GM21423 (cell line): Measurements from ENCODE around the gene PHC1.
A peak's percentile ranks its signal among the peaks of the same experiment; 100 is the strongest.
"Not testable (repeated sequence)": the region's sequence is repeated elsewhere in the genome, so short reads cannot be mapped to it uniquely, and the experiment has no call there.

Experiments
- ATAC-seq: cut with Tn5 transposase; IDR thresholded peaks from one replicate; pipeline ENCODE4 v1.9.1; 2021; ENCODE audit warnings: mild to moderate bottlenecking, moderate library complexity; ENCODE audit not compliant: unreplicated experiment

Gene PHC1

DNA sequence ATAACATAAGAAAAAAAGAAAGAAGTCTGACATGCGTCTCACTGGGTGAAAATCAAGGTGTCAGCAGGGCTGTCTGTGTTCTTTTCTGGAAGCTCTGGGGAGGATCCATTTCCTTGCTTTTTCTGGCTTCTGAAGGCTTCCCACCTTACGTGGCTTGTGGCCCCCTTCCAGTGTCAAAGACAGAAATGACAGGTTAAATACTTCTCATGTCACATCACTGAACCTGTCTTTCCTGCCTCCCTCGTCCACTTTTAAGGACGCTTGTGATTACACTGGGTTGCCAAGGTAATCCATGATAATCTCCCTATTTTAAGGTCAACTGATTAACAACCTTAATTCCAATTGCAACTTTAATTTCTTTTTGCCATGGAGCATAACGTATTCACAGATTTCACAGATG is 4.6 kb upstream of the PHC1 start:
- no peak for ATAC-seq

DNA sequence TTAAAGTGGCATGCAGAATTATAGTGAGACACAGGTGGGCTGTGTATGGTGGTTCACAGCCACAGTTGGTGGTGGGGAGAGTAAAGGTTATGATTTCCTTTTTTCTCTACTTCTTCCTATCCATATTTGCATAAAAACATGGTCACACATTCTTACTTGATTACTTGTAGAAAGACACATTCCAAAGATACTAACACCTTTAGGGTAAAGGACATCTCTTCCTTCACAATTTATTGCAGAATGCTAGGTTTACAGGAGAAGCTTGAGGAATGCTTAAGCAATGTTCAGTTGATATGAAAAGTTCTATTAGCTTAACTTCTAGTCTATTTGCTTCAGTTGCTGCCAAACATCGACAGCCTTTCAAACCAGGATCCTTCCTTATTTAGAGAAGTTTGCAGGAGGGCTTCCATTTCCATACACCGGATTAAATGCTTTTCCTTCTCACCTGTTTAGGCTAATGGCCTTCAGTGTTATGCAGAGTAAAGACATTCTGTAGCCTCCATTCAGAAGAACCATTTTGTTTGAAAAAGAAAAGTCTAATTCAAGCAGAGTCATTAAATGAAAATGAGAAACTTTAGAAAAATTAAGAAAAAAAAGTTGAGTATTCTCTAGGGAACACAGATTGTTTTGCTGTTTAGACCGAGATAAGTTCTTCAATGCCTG is 2.6 kb upstream of the PHC1 start:
- no peak for ATAC-seq

DNA sequence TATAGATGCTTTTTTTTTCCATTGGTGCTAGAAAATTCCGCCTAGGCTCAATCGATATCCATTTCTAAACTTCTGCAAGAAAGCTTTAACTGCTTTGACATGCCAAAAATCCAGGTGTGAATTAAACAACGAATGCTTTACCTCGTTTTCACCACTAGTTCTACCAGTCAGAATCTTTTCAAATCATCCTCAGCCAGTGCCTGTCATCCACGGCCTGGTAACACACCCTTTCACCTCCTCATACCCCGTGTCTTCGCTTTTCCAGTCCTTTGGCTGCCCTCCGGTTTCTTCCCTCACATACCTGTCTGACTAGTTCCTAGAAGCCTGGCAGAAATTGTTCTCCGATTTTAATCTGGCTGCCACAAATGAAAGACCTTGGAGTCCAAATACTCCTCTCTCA is 1.4 kb upstream of the PHC1 start:
- ATAC-seq, result no peak

DNA sequence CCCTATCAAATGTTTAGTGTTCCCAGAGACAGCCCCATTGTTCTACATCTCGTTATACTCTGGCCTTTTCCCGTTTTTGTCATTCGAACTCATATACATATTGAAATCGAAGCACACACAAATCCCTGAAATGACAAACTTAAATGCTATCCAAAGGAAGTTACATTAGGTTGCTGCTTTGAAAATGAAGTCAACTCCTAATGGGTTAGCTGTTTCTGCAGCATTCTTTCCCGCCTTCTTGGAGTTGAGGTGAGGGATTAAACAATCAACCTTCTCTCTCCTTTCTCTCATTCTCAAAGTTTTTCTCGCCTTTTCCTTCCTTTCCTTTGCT is 642 bp upstream of the PHC1 start:
- ATAC-seq, result no peak

DNA sequence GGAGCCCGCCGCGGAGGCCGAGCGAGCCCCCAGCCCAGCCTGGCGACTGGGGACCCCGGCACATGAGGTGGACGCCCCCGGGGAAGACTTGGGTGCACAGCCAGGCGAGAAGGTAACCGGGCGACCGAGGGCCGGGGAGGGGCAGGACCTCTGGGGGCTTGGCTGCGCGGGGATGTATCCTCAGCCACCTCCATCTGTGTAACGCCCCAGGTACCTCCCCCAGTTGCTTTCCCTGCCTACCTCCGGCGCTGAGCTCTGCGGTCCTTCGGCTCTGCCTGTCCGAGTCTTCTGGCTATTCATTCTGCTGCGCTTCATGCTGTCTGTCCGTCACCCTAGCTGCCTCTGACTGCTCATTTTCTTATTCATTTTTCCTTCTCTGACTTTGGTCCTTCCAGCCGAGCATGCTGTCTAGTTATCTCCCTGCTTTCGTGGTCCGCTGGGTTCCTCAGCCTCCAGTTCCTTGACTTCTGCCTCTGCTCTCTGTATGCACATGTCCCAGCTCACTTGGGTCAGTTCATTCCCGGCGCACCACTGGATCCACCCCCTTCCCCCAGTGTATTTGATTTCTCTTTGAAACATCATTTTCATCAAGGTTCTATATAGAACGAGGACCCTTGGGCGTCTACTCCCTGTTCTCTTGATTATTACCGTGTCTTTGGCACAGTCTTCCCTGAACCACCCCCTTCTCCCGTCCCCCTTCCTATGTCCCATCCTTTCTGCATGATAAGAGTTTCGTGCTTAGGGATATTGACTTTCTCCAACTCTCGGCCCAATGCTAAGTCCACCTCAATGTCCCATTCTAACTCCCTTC is 612 bp downstream of the PHC1 start:
- ATAC-seq, result peak; percentile 72

DNA sequence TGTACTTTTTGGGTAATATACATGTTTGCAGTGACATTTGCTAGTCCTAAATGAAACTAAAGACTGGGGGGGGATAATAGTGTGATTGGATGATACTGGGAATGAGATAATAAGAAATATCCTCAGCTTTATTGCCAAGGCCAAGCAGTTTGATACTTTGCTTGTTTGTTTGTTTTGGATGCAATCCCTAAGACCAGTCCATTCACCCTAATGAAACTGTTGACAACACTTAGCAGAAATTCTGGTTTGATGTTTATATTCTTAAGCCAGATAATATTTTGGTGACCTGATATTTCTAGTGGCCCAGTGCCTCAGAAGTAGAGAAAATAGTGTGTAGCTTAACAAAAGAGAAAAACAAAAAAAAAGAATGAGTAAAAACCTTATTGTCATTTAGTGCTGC is 1.8 kb downstream of the PHC1 start:
- no peak for ATAC-seq

DNA sequence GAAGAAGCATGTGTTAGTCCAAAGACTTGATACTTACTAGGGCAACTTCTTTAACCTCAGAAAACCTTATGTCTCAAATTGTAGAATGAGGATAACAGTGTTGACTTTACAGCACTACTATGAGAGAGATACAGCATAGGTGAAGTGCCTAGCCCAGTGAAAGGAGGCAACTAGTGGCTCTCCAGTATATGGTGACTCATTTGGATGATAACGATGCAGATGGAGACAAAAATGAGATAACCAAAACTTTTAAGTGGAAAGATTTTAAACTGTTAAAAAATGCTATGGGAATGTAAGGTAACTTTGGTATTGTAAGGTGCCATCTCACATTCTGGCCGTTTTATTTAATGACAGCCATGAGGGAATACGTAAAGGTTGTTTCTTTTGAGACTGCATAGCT is 2.7 kb downstream of the PHC1 start:
- ATAC-seq, result no peak

DNA sequence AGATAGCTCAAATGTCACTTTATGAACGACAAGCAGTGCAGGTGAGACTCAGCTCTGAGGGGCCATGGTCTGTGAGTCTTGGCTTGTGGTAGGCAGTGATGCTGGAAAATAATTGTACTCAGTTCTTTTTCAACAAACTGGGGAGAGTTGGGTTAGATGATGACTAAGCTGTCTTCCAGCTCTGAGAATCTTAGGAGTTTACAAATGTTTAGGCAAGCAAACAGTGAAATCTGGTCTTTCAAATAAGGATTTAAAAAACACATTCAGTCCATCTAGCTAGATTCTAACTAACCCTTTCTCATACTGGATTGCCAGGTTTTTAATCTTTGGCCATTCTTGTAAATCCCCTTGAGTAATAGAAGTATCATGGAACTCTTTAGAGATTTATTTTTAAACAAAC is 3.4 kb downstream of the PHC1 start:
- ATAC-seq, result no peak

DNA sequence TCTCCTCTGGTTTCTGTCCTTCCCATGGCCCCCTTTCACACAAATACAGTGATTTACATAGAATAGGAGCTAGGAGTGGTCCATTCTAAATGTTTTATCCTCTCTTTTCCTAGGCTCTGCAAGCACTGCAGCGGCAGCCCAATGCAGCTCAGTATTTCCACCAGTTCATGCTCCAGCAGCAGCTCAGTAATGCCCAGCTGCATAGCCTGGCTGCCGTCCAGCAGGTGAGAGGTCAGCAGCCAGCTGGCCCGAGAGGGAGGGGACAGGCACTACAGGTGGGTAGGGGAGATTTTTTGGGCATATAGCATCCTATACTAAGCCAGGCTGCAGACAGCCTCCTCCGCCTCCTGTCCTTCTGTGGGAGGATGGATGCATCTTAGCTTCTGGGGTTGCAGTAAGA is 5.3 kb downstream of the PHC1 start:
- not testable (repeated sequence) for ATAC-seq

DNA sequence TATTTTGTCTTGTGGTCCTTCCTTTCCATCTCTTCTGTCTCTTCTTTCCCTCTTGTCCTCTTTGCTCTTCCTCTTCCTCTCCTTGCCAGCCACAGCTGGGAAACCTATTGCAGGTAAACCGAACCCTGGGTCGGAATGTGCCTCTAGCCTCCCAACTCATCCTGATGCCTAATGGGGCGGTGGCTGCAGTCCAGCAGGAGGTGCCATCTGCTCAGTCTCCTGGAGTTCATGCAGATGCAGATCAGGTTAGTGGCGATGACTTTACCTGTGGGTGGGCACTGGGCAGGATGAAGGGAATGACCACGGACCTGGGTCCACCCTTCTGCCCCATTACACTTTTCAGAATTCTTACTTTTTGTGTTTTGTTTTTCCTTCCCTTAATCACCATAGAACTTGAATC is 8.2 kb downstream of the PHC1 start:
- ATAC-seq, result no peak

DNA sequence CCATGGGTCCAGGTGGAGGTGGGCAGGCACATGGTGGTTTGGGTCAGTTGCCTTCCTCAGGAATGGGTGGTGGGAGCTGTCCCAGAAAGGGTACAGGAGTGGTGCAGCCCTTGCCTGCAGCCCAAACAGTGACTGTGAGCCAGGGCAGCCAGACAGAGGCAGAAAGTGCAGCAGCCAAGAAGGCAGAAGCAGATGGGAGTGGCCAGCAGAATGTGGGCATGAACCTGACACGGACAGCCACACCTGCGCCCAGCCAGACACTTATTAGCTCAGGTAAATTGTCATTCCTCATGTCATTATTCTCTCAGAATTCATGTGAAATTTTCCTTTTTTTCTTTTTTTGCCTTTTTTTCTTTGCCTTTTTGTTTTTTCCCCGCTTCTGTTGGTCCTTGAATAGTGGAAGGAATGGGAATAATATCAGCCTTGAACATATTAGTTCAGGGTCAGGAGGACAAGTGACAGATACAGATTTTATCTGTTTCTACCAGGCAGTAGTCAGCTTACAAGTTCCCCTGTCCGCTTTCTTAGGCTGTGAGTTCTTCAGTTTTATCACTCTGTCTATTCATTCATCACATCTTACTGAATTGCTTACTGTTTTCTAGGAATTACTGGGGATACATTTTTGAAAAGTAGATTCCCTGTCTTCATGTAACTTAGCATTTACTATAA is 16.5 kb downstream of the PHC1 start:
- not testable (repeated sequence) for ATAC-seq

DNA sequence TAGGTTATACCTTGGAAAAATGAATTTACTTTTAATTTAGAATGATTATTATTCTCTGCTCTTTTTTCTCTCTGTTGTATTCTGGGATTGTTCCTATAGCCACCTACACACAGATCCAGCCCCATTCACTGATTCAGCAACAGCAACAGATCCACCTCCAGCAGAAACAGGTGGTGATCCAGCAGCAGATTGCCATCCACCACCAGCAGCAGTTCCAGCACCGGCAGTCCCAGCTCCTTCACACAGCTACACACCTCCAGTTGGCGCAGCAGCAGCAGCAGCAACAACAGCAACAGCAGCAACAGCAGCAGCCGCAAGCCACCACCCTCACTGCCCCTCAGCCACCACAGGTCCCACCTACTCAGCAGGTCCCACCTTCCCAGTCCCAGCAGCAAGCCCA is 18.2 kb downstream of the PHC1 start:
- ATAC-seq, result not testable (repeated sequence)

DNA sequence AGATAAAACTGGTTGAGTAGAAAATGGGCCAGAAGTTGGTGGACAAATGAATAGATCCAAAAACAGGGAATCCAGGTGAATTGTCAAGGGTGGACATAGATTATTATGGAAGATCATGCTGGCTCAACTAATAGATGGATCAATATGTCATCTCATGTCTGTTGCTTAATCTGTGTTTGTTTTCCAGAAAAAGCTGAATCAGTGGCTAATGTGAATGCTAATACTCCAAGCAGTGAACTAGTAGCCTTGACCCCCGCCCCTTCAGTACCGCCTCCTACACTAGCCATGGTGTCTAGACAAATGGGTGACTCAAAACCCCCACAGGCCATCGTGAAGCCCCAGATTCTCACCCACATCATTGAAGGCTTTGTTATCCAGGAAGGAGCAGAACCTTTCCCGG is 19.8 kb downstream of the PHC1 start:
- not testable (repeated sequence) for ATAC-seq

DNA sequence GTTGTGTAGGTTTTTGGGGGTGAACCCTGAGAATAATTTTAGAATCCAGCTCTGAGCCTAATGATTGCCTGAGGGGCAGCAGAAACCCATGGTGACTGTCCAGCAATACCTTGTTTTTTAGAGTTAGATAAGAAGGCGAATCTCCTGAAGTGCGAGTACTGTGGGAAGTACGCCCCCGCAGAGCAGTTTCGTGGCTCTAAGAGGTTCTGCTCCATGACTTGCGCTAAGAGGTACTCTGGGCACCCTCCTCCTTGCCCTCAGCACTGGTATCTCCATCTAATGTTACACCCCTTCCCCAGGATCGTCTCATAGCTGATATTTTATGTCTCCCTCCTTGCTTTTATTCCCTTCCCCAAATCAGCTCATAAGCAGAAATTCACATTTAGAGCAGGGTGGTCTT is 22.4 kb downstream of the PHC1 start:
- ATAC-seq, result no peak

DNA sequence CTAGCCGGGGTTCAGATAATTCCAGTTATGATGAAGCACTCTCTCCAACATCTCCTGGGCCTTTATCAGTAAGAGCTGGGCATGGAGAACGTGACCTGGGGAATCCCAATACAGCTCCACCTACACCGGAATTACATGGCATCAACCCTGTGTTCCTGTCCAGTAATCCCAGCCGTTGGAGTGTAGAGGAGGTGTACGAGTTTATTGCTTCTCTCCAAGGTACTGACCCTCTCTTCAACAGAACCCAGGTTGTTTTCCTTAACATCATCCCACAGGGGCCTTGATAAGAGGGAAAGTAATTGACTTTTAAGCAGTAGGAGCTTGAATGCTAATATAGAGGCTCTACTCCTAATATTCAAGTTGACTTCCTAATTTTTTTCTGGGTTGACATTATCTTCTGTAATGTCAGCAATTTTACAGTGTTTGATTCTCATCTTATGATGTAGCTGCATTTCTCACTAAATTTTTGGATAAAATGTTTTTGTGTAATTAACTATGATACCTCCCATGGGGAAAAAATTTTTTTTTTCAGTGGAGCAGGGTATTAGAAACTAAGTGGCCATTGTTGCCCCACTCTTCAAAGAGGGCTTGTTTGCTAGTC is 23.6 kb downstream of the PHC1 start:
- ATAC-seq, result not testable (repeated sequence)

DNA sequence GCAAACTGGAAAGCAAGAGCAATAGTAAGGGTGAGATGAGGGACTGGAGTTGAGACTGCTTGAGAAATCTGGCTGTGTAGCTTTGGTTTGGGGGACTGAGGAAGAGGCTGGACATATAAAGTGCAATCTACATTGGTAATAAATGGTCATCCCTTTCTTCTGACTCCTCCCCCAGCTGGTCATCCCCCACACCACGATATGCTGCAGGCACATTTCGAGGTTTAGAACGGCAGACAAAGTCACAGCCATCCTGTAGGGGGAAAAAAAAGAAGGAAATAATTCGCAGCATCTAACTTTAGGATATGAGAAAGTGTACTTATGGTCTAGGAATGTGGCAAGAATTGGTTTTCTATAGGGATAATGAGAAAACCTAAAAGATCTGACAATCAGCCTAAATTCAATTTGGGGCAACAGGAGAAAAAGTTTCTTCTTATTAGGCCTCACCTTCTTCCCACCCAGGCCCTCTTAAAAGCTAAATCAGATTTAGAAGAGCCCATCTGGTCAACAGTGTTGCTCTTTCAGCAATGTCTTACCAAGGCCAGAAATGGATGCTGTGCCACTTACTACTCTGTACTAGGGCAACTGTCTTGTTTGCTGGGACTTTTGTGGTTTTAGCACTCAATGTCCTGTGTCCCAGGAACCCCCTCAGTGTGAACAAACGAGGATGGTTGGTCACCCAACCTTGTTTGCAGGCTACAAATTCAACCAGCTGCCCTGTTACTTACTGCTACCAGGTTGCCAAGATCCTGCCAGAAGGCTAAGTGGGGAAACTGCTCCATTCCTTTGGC is 27.6 kb downstream of the PHC1 start:
- no peak for ATAC-seq

DNA sequence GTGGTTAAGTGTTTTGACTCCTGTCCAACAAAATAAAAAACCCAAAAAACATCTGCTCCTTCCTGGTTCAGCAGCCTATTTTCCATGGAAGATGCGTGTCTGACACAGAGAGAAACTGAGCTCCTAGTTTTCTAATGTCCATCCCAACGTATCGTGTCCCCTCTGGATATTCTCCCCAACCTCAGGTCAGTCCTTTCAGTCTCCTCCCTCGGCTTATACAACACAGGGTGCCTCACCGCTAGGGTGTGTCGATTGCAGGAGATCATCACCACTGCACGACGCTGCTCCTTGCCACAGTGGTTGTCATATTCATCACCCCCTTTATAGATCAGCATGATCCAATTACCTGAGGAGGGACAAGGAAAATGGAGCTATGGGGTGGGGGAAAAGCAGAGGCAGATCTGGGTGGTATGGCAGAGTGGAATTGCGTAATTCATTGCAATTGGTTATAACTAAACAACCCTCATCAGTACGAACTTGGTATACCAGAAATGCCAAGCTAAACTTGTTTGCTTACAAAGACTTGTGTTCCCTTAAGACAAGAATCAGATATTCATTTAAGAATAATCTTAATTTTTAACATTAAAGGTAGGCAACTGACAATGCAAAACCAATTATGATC is 29.4 kb downstream of the PHC1 start:
- ATAC-seq, result no peak

DNA sequence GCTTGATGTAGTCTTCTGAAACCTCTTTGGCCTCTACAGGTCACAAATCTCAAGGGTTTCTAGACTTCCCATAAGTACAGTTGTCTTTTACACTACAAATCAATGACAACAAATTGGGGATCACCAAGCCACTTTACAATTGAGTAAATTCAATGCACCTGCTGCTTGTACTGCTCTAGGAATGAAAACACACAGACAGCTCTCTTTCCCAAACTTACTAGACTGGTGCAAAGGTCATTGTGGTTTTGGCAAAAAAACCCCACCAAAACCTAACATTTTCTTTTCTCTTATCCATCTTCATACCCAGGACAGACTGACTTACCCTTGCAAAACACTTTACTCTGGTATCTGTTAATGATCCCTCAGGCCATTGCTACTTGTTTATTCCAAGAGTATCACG is 32.4 kb downstream of the PHC1 start:
- no peak for ATAC-seq

DNA sequence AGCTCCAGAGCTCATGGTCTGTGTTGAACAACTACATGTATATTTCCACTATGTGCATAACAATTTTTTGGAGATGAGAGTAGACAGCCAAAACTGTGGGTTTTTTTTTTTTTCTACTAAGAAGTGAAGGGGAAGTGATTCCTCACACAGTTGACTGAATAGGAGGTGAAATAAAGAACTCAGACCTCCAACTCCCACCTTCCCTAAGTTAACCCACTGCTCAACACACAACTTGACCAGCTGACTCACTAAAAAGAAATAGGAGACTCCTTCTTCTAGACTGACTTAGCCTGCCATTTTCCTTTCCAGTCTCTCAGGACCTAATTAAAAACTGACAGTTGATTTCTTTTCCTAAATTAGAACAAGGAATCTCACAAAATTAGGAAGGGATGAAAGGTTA is 33.4 kb downstream of the PHC1 start:
- no peak for ATAC-seq

DNA sequence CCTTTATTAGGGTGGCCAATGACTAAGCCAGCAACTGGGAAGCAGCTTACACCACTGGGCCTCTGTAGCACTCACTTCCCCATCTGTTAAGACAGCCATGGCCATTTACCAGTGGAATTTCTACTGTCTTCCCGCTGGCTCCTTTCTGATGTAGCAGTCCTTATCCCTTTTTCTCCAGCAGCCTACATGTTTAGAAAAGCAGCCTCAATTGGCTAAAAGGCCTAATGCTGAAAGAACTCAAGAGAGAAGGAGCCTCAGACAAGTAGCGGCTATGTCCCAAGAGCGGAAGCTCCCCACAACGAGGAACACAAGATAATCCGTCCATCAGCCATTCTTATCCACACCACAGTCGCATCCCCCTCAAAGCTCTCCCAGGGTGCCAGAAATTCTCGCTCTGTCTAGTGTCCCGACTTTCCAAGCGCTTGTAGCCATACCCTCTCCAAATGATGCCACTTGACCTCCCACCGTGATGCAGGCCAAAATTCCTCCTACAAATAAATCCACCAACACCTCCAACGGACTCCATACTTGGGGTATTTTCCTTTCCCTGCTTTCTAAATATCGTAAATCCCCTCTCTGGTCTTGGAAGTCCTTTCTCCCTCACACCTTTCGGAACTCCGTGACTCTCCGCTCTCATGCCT is 34.5 kb downstream of the PHC1 start:
- no peak for ATAC-seq
